Upper lobe of right lung (tissue), 1 donor: Measurements from ENCODE around the gene SLC9A3. TPM values are rescaled to one million over a fixed set of nuclear protein-coding genes. Genes with fewer than 3 reads are reported as not detected.
A peak's percentile ranks its signal among the peaks of the same experiment; 100 is the strongest.

ENCODE experiments used
- ATAC-seq: fragments of 200-7000 bp; cut with Tn5 transposase; one replicate; pipeline ENCODE4 v1.9.1; 2020; ENCODE audit warnings: mild to moderate bottlenecking, moderate library complexity
- DNase-seq: peaks from one replicate; pipeline ENCODE4 v3.0.0-alpha.2; 2020
- H3K27ac ChIP-seq: fragments of 200-600 bp; one replicate; pipeline ENCODE4 v1.8.0; 2022
- H3K27me3 ChIP-seq: fragments of 200-600 bp; one replicate; pipeline ENCODE4 v1.8.0; 2022; ENCODE audit warnings: mild to moderate bottlenecking
- H3K36me3 ChIP-seq: fragments of 200-600 bp; one replicate; pipeline ENCODE4 v1.8.0; 2022
- H3K4me1 ChIP-seq: fragments of 200-600 bp; one replicate; pipeline ENCODE4 v1.8.0; 2022
- H3K4me3 ChIP-seq: fragments of 200-600 bp; one replicate; pipeline ENCODE4 v1.8.0; 2022; ENCODE audit warnings: mild to moderate bottlenecking
- H3K9me3 ChIP-seq: fragments of 200-600 bp; one replicate; pipeline ENCODE4 v1.8.0; 2022
- intact Hi-C: fragments of 100-400 bp; cut with DNase I; formaldehyde crosslinking; loops from one replicate; pipeline ENCODE4 v1.11.0; 2022
- total RNA-seq: library from RNA; stranded (reverse); fragmentation: NEBNext Ultra II Directional; extraction: Animal tissue kit (Norgen Biotek cat#: 25700); gene quantifications from one replicate; pipeline ENCODE4 v1.2.1, GENCODE V29; 2021
- TF ChIP-seq, protein P1 (sequence below): fragments of 200-600 bp; IDR thresholded peaks from one replicate; pipeline ENCODE4 v1.8.0; 2022; ENCODE audit warnings: antibody characterized with exemption
- donor health status: DM: no; HTN: yes; CAD: no; lungs with severe emphysema.

Gene SLC9A3
- total RNA-seq, 1 donor from 2014 or later: 1.0 TPM

DNA sequence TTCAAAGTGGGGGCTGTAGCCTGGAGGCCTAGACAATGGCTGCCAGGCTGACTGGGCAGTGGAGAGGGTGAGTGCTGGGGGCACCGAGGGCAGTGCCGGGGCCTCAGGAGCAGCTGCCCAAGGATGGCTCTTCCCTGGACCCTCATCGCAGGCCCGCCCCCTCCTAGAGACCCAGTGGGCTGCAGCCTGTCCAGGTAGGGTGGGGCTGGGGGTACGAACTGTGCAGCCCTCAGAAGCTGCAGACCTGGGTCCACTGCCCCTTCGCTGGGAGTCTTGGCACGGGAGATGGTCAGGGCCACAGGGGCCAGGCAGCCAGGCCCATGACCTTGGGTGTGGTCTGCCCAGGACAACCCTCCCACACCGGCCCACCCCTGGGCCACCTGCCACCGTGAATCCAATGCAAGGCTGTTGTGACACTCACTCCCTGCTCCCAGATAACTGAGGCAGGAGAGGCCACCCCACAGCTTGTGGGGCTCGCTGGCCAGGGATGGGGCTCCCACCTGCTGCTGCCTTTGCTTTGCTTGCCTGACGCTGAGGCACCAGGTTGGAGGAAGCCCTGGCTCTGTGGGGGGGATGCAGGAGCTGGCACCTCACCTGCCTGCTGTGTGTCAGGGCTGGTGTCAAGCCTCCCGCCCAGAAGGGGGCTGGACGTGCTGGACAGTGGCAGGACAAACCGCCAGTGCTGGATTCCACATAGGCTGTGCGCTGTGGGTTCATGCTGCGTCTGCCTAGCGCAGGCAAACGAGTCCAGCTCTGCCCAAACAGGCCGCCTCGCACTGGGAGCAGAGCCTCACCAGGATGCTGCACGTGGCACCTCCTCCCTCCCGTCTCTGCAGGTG lies 23.1 kb upstream of the SLC9A3 start:
- intact Hi-C loops: no loop called here
- no peak for ATAC-seq
- H3K4me1 ChIP-seq: no peaks in the 10 kb centered on the region
- no peak overlapping the region for H3K4me3 ChIP-seq
- no peaks in the 10 kb centered on the region for H3K36me3 ChIP-seq
- TF ChIP-seq, protein P1, sequence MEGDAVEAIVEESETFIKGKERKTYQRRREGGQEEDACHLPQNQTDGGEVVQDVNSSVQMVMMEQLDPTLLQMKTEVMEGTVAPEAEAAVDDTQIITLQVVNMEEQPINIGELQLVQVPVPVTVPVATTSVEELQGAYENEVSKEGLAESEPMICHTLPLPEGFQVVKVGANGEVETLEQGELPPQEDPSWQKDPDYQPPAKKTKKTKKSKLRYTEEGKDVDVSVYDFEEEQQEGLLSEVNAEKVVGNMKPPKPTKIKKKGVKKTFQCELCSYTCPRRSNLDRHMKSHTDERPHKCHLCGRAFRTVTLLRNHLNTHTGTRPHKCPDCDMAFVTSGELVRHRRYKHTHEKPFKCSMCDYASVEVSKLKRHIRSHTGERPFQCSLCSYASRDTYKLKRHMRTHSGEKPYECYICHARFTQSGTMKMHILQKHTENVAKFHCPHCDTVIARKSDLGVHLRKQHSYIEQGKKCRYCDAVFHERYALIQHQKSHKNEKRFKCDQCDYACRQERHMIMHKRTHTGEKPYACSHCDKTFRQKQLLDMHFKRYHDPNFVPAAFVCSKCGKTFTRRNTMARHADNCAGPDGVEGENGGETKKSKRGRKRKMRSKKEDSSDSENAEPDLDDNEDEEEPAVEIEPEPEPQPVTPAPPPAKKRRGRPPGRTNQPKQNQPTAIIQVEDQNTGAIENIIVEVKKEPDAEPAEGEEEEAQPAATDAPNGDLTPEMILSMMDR: no peak
- H3K9me3 ChIP-seq: no peaks in the 10 kb centered on the region
- peak; percentile 54 for DNase-seq
- peaks cover 47% of the 10 kb centered on the region for H3K27me3 ChIP-seq
- no peak overlapping the region for H3K27ac ChIP-seq

DNA sequence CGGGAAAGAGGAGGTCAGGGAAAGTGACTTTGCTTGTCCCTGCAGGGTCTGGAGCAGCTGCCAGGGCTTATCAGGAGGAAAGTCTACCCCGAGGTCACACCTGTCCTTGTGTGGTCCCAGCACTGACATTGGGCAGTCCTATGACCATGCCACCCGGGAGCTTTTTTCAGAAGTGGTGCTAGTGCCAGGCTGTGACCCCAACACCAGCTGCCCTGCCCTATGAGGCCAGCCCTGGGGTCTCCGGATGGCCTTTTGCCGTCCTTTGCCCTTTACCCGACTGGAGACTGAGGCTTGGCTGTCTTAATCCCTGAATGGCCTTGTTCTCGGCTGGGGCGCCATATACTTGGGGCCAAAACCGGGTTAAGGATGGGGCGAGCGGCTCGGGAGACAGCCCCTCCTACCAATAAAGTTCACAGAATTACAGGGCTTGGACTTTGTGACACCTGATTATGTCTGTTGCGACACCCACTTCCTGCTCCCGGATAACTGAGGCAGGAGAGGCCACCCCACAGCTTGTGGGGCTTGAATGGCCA lies 22.2 kb upstream of the SLC9A3 start:
- no peak for ATAC-seq
- intact Hi-C loops: no loop called here
- TF ChIP-seq, protein P1: no peak
- H3K36me3 ChIP-seq: no peaks in the 10 kb centered on the region
- no peaks in the 10 kb centered on the region for H3K4me1 ChIP-seq
- H3K4me3 ChIP-seq: no peak overlapping the region
- no peak overlapping the region for H3K27ac ChIP-seq
- no peak for DNase-seq
- no peaks in the 10 kb centered on the region for H3K9me3 ChIP-seq
- H3K27me3 ChIP-seq: peaks cover 51% of the 10 kb centered on the region

DNA sequence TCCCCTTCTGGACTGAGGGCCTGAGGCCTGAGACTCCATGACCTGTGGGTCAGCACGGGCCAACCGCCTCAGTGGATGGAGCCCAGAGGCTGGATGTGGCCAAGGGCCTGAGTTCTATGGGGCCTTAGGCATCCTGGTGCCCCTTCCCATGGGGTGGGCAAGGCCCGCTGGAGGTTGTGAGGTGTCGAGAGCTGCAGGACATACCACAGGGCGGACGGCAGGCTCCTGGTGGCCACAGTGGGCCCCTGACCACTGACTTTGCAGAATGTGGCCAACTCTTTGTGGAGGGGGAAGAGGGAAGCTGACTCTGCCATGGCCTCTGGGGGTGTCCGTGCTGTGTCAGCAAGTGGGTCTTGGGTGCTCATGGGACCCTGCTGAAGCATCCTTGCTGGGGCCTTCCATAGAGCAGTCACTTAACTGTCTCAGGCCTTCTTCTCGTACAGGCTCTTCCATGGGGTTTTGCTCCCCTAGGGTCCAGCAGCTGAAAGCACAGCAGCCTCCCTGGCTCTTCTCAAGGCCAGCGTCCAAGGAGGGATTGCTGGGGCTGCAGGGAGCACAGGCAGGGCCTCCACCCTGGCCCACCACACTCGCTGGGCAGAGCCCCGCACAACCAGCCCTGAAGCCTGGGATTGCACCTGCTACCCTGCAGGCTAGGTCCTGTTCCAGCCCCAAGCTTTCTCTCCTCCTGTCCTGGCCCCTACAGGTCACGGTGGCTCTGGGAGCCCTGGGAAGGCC lies 21.6 kb upstream of the SLC9A3 start:
- TF ChIP-seq, protein P1: no peak
- no peak for ATAC-seq
- intact Hi-C loops: no loop called here
- Histone ChIP-seq H3K27me3 (peaks cover 51% of the 10 kb centered on the region), H3K9me3 (no peaks in the 10 kb centered on the region), H3K36me3 (no peaks in the 10 kb centered on the region), H3K4me1 (no peaks in the 10 kb centered on the region), H3K4me3 (no peak overlapping the region), H3K27ac (no peak overlapping the region)
- peak; percentile 53 for DNase-seq

DNA sequence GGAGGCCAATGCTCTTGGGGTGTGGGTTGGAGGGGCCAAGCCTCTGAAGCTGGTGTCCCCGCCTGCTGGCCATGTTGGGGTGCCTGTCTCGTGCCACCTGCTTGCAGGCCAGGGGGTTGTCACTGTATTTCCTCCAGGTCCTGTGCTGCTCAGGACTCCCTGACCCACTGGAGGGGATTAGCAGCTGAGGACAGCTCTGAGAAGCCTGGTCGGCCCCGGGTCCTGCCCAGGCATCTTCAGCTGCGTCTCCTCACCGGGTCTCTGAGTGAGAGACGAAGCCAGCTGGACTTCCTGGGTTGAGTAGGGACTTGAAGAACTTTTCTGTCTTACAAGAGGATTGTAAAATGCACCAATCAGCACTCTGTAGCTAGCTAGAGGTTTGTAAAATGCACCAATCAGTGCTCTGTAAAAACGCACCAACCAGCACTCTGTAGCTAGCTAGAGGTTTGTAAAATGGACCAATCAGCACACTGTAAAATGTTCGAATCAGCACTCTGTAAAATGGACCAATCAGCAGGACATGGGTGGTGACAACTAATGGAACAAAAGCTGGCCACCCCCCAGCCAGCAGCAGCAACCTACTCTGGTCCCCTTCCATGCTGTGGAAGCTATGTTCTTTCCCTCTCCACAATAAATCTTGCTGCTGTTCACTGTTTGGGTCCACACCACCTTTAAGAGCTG lies 20.6 kb upstream of the SLC9A3 start:
- no peaks in the 10 kb centered on the region for H3K36me3 ChIP-seq
- no peak for ATAC-seq
- peaks cover 53% of the 10 kb centered on the region for H3K27me3 ChIP-seq
- DNase-seq: peak; percentile 57
- no peak overlapping the region for H3K27ac ChIP-seq
- no peak overlapping the region for H3K4me3 ChIP-seq
- H3K9me3 ChIP-seq: no peaks in the 10 kb centered on the region
- intact Hi-C loops: no loop called here
- TF ChIP-seq, protein P1: no peak
- H3K4me1 ChIP-seq: no peaks in the 10 kb centered on the region

DNA sequence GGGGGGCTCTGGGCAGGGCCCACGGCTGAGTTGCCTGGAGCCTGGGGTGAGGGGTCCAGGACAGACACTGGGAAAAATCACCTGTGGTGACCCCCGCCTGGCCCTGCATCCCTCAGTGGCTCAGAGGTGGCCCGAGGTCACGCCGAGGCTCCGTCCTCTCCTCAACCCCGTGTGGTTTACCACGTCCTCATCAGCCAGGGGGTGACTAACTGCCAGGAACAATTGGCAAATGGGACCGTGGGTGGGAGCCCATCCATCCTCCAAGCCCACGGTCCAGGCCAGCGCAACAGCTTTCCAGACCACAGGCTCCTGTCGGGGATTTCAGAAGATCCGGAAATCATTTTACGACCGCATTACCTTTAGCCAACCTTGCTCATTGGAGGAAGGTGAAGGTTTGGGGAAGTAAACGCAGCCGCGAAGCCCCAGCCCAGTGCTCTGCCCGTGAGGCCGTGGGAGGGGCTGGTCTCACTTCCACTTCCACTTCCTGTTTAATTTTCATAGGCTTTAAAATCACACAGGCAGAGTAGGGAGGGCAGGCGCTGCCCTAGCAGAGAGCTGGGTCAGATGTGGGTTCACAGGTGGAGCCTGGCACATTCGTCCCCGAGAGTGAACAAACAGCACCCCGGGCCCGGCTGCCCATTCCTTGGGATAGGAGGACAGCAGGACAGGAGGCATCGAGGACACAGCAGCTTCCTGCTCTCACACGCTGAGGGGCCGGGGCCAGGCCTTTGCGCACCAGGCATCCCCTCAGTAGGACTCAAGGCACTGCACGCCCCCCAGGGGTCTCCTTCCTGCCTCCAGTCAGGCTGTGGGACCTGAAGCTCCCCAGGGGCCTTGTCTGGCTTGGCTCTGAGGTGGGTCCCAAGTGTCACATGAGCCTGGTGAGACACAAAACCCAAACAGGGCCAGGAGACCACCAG lies 19.8 kb upstream of the SLC9A3 start:
- H3K27ac ChIP-seq: no peak overlapping the region
- TF ChIP-seq, protein P1: no peak
- peak; percentile 85 for DNase-seq
- peak; percentile 77 for ATAC-seq
- intact Hi-C loops: no loop called here
- no peak overlapping the region for H3K4me3 ChIP-seq
- peaks cover 53% of the 10 kb centered on the region for H3K27me3 ChIP-seq
- no peaks in the 10 kb centered on the region for H3K4me1 ChIP-seq
- no peaks in the 10 kb centered on the region for H3K9me3 ChIP-seq
- no peaks in the 10 kb centered on the region for H3K36me3 ChIP-seq
